ENCODE measurements around the gene ROCK2.

ROCK2 gene

DNA sequence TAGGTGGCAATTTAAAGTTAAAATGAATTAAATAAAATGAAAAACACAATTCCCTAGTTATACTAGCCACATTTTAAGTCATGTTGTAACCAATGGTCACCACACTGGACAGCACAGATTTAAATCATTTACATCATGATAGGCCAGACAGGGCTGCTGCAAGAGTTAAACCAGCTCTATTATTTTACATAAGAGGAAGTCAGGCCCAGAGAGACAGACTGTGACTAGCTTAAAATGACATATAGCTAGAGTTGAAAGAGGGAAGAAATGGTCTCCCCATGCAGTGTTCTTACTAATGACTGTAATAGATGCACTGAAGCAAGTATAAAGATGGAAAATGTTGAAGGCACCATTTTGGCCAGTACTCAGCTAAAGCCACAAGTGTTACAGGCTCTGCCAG is 119.5 kb downstream of the ROCK2 start:
- DNase-seq, result no peak

DNA sequence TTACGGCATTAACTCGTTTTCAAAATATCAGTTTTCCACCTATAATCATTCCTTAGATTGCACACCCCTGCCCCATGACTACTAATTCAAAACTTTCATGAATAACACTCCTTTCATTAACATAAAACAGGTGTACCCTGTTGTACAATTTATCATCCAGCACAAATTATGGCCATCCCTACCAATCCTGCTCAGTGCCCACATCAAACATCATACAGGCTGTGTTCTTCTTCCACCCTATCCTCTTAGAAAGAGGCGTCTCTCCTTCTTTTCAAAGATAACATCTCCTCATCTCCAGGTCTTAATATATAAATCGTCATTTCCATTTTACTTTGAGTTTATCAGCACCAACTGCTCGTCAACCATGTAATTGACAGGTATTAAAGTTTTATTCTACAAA is 121.6 kb downstream of the ROCK2 start:
- no peak for DNase-seq

DNA sequence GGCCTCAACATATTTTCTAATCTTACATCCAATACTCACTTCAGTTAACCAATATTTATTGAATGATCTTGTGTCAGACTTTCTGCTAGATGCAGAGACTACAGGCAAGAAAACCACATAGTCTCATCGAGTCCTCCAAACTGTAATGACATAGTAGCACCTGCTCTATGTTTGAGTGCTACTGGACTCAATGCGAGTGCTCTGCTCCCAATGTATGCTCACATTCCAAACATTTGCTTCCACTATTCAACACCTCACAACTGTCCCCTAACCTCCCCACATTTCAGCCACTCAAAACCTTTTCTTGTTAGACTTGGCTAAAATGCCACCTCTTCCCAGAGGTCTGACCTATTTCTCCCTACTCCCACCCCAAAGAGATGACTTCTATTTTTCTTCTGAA is 124.0 kb downstream of the ROCK2 start:
- DNase-seq, result no peak

DNA sequence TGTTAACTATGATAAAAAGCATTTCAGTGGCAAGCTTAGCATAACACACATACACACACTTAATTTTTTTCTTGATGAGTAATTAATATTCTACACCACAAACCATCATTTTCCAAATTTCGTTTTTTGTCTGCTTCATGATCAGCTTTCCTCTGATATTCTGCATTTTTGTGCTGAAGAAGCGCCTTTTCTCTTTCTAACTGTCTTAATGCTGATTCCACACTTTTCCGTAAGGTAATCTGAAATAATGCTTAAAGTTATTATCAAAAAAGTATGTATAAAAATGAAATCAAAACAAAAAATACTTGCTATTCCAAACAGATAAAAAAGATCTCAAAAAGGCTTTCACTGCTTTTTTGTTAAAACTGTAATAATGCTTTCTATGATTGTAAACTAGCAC is 129.0 kb downstream of the ROCK2 start:
- DNase-seq, result no peak

DNA sequence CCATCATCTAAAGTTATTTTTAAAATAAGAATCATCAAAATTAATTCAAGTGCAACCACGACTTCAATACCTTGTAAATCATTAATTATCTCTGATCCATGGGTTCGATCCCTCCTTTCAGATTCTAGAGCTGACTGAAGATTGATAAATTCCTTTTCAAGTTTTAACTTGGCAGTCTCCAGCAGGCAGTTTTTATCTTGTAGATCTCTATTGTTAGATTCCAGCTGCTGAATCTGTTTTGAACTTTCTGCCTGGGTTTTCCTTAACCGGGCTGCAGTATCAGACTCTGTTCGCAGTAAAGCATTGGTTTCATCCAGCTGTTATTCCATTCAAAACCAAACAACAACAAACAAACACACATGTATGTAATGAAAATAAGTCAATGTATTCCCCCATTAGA is 129.7 kb downstream of the ROCK2 start:
- no peak for DNase-seq

- DNase-seq, result no peak
These were observed 130.5 kb downstream of the ROCK2 start for GRCh38 chr2:11213975-11214374.

DNA sequence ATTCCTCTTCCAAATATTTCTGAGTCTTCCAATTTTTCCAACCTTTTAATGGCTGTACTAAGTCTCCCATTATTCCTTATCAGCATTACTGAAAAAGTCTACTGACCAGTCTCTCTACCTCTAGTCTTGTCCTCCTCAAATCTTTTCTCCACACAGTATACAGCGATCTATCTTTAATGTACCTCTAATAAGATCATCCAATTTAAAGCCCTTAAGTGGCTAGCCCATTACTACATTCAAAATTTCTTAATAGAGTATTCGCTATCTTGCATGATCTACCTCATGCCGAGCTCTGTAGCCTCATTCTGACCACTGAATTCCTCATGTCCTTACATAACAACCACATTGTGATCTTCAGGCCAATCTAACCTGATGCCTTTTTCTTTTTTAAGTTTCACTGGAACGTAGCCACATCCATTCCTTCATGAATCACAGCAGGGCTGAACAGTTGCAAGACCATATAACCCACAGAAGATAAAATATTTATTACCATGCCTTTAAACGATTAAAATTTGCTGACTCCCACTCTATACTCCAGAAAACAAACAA is 131.3 kb downstream of the ROCK2 start:
- DNase-seq, result no peak

DNA sequence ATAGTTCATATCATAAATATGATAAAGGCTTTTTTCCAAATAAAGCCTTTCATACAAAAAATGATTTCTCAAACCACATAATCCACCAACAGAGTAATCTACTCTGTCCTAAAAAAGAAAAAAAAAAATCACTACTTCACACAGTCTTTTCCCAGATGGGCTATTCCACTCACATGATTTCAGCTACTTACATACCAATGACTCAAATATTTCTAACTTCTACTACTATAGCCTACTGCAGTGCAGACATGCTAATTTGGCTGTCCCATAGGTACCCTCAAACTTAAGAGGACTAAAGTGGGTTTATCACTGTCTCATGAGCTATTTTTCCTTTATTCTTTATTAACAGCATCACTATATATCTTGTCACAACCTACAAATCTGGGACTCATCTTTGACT is 131.8 kb downstream of the ROCK2 start:
- DNase-seq, result no peak

GRCh38 chr2:11208083-11208482 is 136.4 kb downstream of the ROCK2 start:
- DNase-seq, result no peak

DNA sequence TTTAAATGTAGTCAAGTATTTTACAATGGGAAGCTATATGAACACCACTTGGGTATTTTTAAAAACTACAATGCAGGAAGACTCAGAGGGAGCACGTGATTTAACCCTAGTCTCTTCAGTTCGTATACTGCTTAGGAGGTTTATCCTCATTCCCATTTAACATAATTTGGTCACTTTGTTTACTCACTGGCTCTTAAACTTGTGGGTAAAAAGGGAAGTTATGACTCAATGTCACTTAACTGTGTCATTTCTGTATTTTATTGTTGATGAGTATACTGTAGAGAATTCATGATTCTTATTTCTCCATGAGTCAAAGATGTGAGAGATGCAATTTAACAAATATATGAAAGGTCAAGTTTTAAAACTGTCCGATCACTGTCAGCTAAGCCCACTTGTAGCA is 141.0 kb downstream of the ROCK2 start:
- DNase-seq, result no peak

DNA sequence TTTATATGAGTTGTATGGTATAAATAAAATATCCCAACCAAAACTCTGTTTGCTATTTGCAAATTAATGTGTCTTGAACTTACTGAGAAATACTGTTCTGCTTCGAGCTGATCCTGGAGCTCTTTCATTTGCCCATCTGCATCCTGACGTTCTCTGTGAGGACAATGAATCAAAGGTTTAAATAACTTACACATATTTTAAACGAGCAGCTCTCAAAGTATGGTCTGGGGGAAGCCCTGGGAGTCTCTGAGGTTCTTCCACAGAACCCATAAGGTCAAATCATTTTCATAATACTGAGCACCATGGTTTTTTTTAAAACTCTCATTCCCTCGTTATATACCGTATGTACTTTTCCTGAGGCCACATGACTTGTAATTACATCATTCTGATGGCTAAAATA is 142.5 kb downstream of the ROCK2 start:
- no peak for DNase-seq

DNA sequence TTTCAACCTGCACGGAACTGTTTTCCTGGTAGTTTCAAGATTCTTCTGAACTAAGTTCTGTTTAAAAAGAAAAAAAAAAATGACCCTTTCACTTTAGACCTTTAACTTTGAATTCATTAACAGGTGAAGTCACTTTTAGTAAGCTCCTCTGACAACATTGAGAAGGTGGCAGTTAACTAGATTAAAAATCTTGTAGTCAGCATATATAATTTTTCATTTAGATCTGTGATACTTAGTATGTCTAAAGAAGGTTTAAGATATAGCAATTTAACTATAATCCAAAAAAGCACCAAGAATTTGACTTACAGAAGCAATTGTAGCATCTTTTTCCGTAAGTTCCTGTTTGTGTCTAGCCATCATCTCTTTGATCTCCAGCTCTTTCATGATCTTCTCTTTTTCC is 143.8 kb downstream of the ROCK2 start:
- DNase-seq, result no peak

DNA sequence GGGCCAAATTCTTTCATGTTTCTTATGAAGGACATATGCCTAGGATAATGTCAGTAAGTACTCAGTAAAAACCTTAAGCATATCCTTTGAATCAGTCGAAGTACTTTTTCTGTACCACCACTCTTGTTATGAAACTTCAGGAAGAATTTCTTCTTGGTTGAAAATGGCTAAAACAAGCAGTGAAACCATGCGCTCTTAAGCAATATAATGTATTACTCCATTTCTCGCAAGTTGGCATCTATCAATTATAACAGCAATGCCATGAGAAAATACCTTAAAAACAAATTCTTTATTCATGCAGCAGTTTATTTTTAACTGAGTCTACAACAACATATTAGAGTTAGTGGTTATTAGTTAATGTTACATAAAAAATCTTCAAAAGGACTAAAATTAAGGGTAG is 148.2 kb downstream of the ROCK2 start:
- no peak for DNase-seq

GRCh38 chr2:11187731-11188130 is 156.7 kb downstream of the ROCK2 start:
- DNase-seq, result no peak

DNA sequence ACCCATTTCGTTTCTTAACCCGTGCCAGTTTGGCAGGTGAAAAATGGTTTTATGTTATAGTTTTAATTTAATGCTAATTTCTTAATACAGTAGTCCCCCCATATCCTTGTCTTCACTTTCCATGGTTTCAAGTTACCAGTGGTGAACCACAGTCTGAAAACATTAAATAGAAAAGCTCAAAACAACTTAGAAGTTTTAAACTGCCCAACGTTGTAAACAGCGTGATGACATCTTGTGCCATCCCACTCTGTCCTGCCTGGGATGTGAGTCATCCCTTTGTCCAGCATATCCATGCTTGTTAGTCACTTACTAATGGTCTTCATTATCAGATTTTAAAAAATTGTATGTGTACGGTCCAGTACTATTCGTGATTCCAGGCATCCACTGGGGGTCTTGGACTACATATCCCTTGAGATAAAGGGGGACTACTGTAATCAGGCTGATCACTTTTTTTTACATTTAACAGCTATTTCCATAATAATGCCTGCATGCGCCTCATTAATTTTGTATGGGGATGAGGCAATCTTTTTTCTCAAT is 157.3 kb downstream of the ROCK2 start:
- DNase-seq, result no peak

- DNase-seq, result no peak
These were observed 158.3 kb downstream of the ROCK2 start for GRCh38 chr2:11186145-11186544.

GRCh38 chr2:11182951-11183350 is 161.5 kb downstream of the ROCK2 start:
- no peak for DNase-seq

DNA sequence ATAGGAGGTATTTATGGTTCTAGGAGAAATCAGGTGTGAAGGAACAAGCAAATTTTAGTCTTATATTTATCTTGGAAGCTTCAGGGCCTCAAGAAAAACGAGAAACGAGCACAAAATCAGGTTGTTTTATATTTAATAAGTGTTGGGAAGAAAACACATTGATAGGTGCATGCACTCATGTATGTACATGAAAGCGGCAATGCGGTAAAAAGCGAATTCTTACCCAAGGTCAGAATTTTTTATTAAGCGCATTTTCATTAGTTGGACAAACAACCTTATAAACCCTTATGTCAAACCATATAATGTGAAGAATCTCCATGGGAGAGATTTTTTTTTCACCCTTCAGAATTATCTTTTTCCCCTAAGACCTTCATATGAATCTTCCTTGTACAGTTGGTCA is 163.8 kb downstream of the ROCK2 start:
- DNase-seq, result no peak

DNA sequence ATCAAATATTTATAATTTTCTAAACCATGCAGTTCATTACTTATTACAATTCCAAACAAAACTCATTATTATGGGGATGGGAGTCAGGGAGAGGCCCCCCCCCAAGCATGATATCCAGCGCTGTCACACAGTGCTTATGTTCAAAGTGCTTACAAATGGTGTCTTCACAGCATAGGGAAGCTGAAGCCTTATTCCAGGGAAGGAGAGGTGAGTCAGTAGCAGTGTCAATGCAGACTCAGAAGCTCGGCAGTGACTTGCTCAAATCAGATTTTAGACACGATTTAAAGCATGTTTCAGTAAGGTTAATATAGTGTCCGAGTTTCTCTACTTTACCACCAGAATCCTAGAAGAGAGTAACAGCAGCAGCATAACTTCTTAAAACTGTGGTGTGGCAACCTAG is 164.5 kb downstream of the ROCK2 start:
- DNase-seq, result no peak

GRCh38 chr2:11179196-11179595 is 165.2 kb downstream of the ROCK2 start:
- no peak for DNase-seq

GRCh38 chr2:11177871-11178690 is 166.4 kb downstream of the ROCK2 start:
- DNase-seq, result no peak

- no peak for DNase-seq
These were observed 169.1 kb downstream of the ROCK2 start for GRCh38 chr2:11175293-11175795.

- no peak for DNase-seq
These were observed 170.2 kb downstream of the ROCK2 start for GRCh38 chr2:11174222-11174621.

GRCh38 chr2:11169333-11169732 is 175.1 kb downstream of the ROCK2 start:
- no peak for DNase-seq

DNA sequence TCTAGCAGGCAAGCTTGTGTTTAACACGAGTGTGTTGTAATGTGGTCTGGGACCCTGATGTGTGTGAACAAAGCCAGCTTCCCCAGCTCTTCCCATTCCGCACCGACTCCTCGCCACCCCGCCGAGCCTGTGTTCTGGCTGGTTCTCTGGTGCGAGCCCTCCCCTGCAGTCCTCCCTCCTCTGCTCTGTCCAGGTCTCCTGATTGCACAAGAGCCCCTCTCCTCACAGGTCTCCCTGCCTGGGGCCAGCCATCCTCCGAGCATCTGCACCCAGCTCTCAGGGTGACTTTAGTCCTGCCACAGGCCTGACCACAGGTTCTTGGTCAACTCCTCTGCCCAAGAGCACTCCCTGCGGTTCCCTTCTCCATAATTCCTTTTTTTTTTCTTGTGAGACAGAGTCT is 175.9 kb downstream of the ROCK2 start:
- DNase-seq, result no peak

Measured in NK-92 treated with Interleukin-12 subunit alpha and Interleukin-12 subunit beta, amount 100 ng/mL, for 24 hours (cell line).